ENCODE results near the gene MRPL51. TPM values are rescaled to one million over a fixed set of nuclear protein-coding genes. Genes with fewer than 3 reads are reported as not detected.

The MRPL51 gene
- total and polyA plus RNA-seq, 2 donors (not counting 3 experiments of a cell fraction or from before 2014, with no cell fraction given), result 147 to 273 TPM

DNA sequence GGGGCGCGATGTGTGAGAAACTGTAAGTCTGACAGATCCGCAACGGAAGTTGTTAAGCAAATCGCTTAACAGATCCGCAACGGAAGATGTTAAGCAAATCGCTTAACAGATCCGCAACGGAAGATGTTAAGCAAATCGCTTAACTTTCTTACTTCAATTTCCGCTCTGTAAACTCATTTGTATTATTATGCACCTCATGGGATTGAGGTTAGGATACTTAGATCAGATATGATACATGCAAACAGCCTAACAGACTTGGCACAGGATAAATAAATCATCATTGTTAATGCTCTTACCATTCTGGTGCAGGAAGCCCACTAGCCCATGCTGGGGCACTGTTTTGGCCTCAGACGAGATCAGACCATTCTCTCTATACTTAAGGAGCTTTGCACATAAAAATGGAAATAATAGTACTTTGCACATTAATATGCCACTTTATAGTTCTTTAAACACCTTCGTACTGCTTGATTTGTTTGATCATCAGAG, 1.2 kb upstream of the MRPL51 start:
- TSS peak; percentile 56 for BruUV-seq (replicated peaks)
- Histone ChIP-seq H3K9me3 (replicated peaks; ENCODE audit: control insufficient read depth, insufficient read depth, low read length) (no peaks in the 10 kb centered on the region), H3K9ac (replicated peaks; ENCODE audit: extremely low read depth, insufficient read depth, low read length) (peak overlapping the region; percentile 53), H3K4me2 (ENCODE audit: insufficient read depth, low read length) (peak overlapping the region; percentile 96), H3K27ac (ENCODE audit: insufficient read depth, low read depth, low read length) (peak overlapping the region; percentile 54), H3K36me3 (ENCODE audit: control insufficient read depth in 2 of 2, extremely low read depth in 1 of 2, insufficient read depth in 2 of 2, low read length in 2 of 2) (peaks cover 0 to 7% of the 10 kb centered on the region in 2 experiments), H2AFZ (ENCODE audit: low read depth, low read length) (peak overlapping the region; percentile 39), H3K27me3 (ENCODE audit: control insufficient read depth in 2 of 2, insufficient read depth in 2 of 2, low read length in 2 of 2) (no peaks in the 10 kb centered on the region), H3K4me3 (replicated peaks in 1 of 3; ENCODE audit: insufficient read depth in 1 of 3, low read depth in 1 of 3, low read length in 3 of 3) (peak overlapping the region; percentile 36 to 76 (median 55)), H3K4me1 (ENCODE audit: control insufficient read depth, extremely low read depth, insufficient read depth, low read length) (peaks cover 20% of the 10 kb centered on the region), H3K79me2 (ENCODE audit: control insufficient read depth, insufficient read depth, low read length) (peaks cover 38% of the 10 kb centered on the region), H3K9me1 (replicated peaks; ENCODE audit: control insufficient read depth, extremely low read depth, insufficient read depth, low read length) (no peaks in the 10 kb centered on the region), H4K20me1 (replicated peaks; ENCODE audit: control insufficient read depth, extremely low read depth, insufficient read depth, low read length) (no peaks in the 10 kb centered on the region)
- intact Hi-C loops (cut with micrococcal nuclease) (loop anchor here (1.0 kb wide), 1 partner anchor 24 kb away; the partner anchor contains the start of gene VAMP1), dilution Hi-C loops (cut with MboI; ENCODE audit: extremely low pct_ligation_motif_present, low sequenced_read_pairs) (no loop called here)
- DNase-seq (ENCODE audit: low read depth, low spot score) (no peak), FAIRE-seq (no peak)
- peak; percentile 23 for TF ChIP-seq GATA2 (IDR thresholded peaks at IDR 0.05; ENCODE audit: insufficient read depth, insufficient read length, low read depth, low read length)
- TF ChIP-seq, protein P1, sequence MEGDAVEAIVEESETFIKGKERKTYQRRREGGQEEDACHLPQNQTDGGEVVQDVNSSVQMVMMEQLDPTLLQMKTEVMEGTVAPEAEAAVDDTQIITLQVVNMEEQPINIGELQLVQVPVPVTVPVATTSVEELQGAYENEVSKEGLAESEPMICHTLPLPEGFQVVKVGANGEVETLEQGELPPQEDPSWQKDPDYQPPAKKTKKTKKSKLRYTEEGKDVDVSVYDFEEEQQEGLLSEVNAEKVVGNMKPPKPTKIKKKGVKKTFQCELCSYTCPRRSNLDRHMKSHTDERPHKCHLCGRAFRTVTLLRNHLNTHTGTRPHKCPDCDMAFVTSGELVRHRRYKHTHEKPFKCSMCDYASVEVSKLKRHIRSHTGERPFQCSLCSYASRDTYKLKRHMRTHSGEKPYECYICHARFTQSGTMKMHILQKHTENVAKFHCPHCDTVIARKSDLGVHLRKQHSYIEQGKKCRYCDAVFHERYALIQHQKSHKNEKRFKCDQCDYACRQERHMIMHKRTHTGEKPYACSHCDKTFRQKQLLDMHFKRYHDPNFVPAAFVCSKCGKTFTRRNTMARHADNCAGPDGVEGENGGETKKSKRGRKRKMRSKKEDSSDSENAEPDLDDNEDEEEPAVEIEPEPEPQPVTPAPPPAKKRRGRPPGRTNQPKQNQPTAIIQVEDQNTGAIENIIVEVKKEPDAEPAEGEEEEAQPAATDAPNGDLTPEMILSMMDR (IDR thresholded peaks at IDR 0.05; ENCODE audit: extremely low read depth in 1 of 2, insufficient read depth in 1 of 2, low read depth in 1 of 2, low read length in 2 of 2), result peak in 1 of 2 donors; percentile 12
- TF ChIP-seq POLR2AphosphoS5 (IDR thresholded peaks at IDR 0.05; ENCODE audit: insufficient read depth, low read depth, low read length), result no peak
- no peak for TF ChIP-seq EZH2 (IDR thresholded peaks at IDR 0.05; ENCODE audit: borderline replicate concordance, low read depth, low read length, severe bottlenecking)
- TF ChIP-seq FOS (IDR thresholded peaks at IDR 0.05; ENCODE audit: borderline replicate concordance, insufficient read depth, low read length), result no peak
- TF ChIP-seq MYC (IDR thresholded peaks at IDR 0.05; ENCODE audit: low read depth, low read length), result no peak
- no peak for TF ChIP-seq JUN (IDR thresholded peaks at IDR 0.05; ENCODE audit: borderline replicate concordance, insufficient read depth, insufficient read length, low read depth)
- TF ChIP-seq, protein P2, sequence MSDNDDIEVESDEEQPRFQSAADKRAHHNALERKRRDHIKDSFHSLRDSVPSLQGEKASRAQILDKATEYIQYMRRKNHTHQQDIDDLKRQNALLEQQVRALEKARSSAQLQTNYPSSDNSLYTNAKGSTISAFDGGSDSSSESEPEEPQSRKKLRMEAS (IDR thresholded peaks at IDR 0.05; ENCODE audit: insufficient read depth, insufficient read length), result no peak
- no peak for TF ChIP-seq POLR2A (IDR thresholded peaks at IDR 0.05; ENCODE audit: low read depth, low read length)
- POLR2A ChIA-PET, result interaction anchor here (0.9 to 1.3 kb wide), 2 partner anchors 24 to 40 kb away, joined by 3 to 4 read pairs; partner anchors contain the start of genes GAPDH and VAMP1
- CTCF ChIA-PET, result interaction anchor here (0.8 to 2.5 kb wide), 3 partner anchors 23 to 44 kb away, joined by 3 to 14 read pairs (median 8); no protein-coding TSS in a partner anchor

Data from endothelial cell of umbilical vein (primary cell).